ENCODE results near the gene ST8SIA1.

DNA sequence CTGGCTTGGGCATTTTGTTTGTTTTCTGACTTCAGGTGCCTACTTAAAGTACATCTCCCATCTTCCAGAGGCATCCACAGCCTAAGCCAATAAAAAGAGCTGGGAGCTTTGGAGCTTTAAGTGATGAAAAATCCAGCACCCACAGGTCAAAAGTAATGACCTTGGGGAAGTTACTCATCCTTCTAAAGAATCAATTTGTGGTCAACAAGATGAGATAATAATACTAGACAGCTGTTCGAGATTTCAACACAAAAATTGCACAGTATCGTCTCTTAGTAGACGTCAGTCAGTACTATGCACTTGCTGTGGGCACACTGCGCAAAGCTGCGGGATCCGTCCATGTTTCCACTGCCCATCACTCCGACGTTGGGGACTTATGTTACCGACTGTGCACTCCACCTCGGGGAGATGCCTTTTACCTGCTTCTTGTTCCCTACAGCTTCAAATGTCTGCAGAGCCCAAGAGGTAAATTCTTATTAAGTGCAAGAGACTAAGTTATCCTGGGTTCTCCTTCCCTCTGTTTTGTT is 1.3 kb downstream of the ST8SIA1 start:
- no peak for TF ChIP-seq SMC3 (IDR thresholded peaks at IDR 0.05; ENCODE audit: low read depth, low read length)
- no peak for TF ChIP-seq POLR2A (IDR thresholded peaks at IDR 0.05; ENCODE audit: low read depth, low read length)
- TF ChIP-seq BHLHE40 (IDR thresholded peaks at IDR 0.05; ENCODE audit: low read depth, low read length) = no peak
- TF ChIP-seq, protein P1, sequence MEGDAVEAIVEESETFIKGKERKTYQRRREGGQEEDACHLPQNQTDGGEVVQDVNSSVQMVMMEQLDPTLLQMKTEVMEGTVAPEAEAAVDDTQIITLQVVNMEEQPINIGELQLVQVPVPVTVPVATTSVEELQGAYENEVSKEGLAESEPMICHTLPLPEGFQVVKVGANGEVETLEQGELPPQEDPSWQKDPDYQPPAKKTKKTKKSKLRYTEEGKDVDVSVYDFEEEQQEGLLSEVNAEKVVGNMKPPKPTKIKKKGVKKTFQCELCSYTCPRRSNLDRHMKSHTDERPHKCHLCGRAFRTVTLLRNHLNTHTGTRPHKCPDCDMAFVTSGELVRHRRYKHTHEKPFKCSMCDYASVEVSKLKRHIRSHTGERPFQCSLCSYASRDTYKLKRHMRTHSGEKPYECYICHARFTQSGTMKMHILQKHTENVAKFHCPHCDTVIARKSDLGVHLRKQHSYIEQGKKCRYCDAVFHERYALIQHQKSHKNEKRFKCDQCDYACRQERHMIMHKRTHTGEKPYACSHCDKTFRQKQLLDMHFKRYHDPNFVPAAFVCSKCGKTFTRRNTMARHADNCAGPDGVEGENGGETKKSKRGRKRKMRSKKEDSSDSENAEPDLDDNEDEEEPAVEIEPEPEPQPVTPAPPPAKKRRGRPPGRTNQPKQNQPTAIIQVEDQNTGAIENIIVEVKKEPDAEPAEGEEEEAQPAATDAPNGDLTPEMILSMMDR (conservative IDR thresholded peaks at IDR 0.05; ENCODE audit: low read depth, low read length) = no peak
- TF ChIP-seq RAD21 (IDR thresholded peaks at IDR 0.05; ENCODE audit: low read length) = no peak
- TF ChIP-seq CEBPB (IDR thresholded peaks at IDR 0.05; ENCODE audit: low read depth, low read length) = peak; percentile 37; the same call in 1 of the 2 replicates
- TF ChIP-seq, protein P2, sequence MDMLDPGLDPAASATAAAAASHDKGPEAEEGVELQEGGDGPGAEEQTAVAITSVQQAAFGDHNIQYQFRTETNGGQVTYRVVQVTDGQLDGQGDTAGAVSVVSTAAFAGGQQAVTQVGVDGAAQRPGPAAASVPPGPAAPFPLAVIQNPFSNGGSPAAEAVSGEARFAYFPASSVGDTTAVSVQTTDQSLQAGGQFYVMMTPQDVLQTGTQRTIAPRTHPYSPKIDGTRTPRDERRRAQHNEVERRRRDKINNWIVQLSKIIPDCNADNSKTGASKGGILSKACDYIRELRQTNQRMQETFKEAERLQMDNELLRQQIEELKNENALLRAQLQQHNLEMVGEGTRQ (IDR thresholded peaks at IDR 0.05; ENCODE audit: low read depth, low read length) = no peak
- TF ChIP-seq FOS (IDR thresholded peaks at IDR 0.05; ENCODE audit: low read depth, low read length) = no peak
- TF ChIP-seq MAFK (IDR thresholded peaks at IDR 0.05; ENCODE audit: low read depth, low read length) = no peak
- no peak for TF ChIP-seq RFX5 (IDR thresholded peaks at IDR 0.05; ENCODE audit: low read depth, low read length)
- TF ChIP-seq NFE2L2 (IDR thresholded peaks at IDR 0.05; ENCODE audit: low read depth, low read length) = no peak
- no peak for TF ChIP-seq RCOR1 (IDR thresholded peaks at IDR 0.05; ENCODE audit: insufficient replicate concordance, low read length)
- TF ChIP-seq CHD1 (IDR thresholded peaks at IDR 0.05; ENCODE audit: low read depth, low read length) = no peak
- no peak for TF ChIP-seq MXI1 (IDR thresholded peaks at IDR 0.05; ENCODE audit: borderline replicate concordance, low read depth, low read length)
